ENCODE measurements around the gene DDX20.

DNA sequence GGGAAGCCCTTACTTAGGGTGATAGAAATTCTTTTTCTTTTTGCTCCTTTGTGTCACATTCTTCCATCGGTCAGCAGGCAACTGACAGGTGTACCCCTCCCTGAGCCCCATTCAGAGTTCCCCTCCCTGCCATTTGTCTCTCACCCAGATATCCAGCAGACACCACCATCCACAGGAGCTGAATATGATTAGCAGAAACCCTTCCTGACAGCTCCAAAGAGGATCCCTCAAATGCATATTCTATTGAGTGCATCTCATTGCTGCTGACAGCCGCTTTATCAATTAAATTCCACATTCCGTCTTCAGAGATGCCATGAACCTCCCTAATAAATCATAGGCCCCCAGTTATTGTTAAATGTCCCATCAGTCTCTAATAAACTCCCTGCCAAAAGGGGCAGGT lies 6.1 kb upstream of the DDX20 start:
- TF ChIP-seq, protein P1, sequence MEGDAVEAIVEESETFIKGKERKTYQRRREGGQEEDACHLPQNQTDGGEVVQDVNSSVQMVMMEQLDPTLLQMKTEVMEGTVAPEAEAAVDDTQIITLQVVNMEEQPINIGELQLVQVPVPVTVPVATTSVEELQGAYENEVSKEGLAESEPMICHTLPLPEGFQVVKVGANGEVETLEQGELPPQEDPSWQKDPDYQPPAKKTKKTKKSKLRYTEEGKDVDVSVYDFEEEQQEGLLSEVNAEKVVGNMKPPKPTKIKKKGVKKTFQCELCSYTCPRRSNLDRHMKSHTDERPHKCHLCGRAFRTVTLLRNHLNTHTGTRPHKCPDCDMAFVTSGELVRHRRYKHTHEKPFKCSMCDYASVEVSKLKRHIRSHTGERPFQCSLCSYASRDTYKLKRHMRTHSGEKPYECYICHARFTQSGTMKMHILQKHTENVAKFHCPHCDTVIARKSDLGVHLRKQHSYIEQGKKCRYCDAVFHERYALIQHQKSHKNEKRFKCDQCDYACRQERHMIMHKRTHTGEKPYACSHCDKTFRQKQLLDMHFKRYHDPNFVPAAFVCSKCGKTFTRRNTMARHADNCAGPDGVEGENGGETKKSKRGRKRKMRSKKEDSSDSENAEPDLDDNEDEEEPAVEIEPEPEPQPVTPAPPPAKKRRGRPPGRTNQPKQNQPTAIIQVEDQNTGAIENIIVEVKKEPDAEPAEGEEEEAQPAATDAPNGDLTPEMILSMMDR (IDR thresholded peaks at IDR 0.05) = no peak
- TF ChIP-seq POLR2AphosphoS5 (IDR thresholded peaks at IDR 0.05) (no peak), POLR2A (IDR thresholded peaks at IDR 0.05) (no peak)
